Lower leg skin (tissue), 3 donors: ENCODE data around the gene CDKN2B-AS1.

Experiments
- POLR2A ChIP-seq, 2 donors: fragments of 450-650 bp; IDR thresholded peaks; one replicate each; pipeline ENCODE4 v1.6.1; 2016 to 2017; ENCODE audit warnings: antibody characterized with exemption in 2 of 2, mild to moderate bottlenecking in 1 of 2, moderate library complexity in 1 of 2
- TF ChIP-seq, protein P1 (sequence below), 3 donors: fragments of 450-650 bp; IDR thresholded peaks; one replicate each; pipeline ENCODE4 v1.5.1; 2016; ENCODE audit warnings: antibody characterized with exemption in 3 of 3, mild to moderate bottlenecking in 3 of 3, moderate library complexity in 2 of 3

GRCh38 chr9:22148528-22148875 lies 153.9 kb downstream of the CDKN2B-AS1 start:
- TF ChIP-seq, protein P1, sequence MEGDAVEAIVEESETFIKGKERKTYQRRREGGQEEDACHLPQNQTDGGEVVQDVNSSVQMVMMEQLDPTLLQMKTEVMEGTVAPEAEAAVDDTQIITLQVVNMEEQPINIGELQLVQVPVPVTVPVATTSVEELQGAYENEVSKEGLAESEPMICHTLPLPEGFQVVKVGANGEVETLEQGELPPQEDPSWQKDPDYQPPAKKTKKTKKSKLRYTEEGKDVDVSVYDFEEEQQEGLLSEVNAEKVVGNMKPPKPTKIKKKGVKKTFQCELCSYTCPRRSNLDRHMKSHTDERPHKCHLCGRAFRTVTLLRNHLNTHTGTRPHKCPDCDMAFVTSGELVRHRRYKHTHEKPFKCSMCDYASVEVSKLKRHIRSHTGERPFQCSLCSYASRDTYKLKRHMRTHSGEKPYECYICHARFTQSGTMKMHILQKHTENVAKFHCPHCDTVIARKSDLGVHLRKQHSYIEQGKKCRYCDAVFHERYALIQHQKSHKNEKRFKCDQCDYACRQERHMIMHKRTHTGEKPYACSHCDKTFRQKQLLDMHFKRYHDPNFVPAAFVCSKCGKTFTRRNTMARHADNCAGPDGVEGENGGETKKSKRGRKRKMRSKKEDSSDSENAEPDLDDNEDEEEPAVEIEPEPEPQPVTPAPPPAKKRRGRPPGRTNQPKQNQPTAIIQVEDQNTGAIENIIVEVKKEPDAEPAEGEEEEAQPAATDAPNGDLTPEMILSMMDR (IDR thresholded peaks at IDR 0.05), result no peak
- no peak for TF ChIP-seq POLR2A (IDR thresholded peaks at IDR 0.05)
